H1 (cell line): ENCODE data around the gene WDR75. TPM values are rescaled to one million over a fixed set of nuclear protein-coding genes. Genes with fewer than 3 reads are reported as not detected.

Experiments used
- CTCF ChIA-PET: fragments of 300-600 bp; sonication (Branson Sonifier 250); formaldehyde crosslinking; loops from one replicate; lab custom pipeline; 2021; ENCODE audit not compliant: partially characterized antibody; lab: Charles Lee
- POLR2A ChIA-PET: fragments of 300-600 bp; sonication (Branson Sonifier 250); formaldehyde crosslinking; loops from one replicate; lab custom pipeline; 2021; ENCODE audit warnings: inconsistent platforms; ENCODE audit not compliant: partially characterized antibody; lab: Charles Lee
- DNase-seq, 2 experiments: peaks; one replicate each; pipeline versions ENCODE4 v3.0.0 to v3.0.0-alpha.2; 2010 to 2022; ENCODE audit warnings: low spot score in 2 of 2, low read depth in 1 of 2, mixed read lengths in 1 of 2
- FAIRE-seq: peaks from 2 replicates; lab custom pipeline; 2011; peaks lifted over from hg19 to GRCh38; lab: Jason Lieb, UNC
- H2AFZ ChIP-seq: 2 replicates; pipeline ENCODE4 v1.8.1; 2012; ENCODE audit warnings: low read length, inconsistent platforms
- H2AK5ac ChIP-seq: 2 replicates; pipeline ENCODE4 v1.6.1; 2013; ENCODE audit warnings: low read depth, low read length
- H2BK120ac ChIP-seq: replicated peaks from 2 replicates; pipeline ENCODE3; 2013; ENCODE audit warnings: low read depth, low read length, inconsistent platforms
- H2BK12ac ChIP-seq: 2 replicates; pipeline ENCODE4 v1.6.1; 2013; ENCODE audit warnings: low read depth, low read length
- H2BK15ac ChIP-seq: 2 replicates; pipeline ENCODE4 v1.6.1; 2013; ENCODE audit warnings: low read length
- H2BK20ac ChIP-seq: 2 replicates; pipeline ENCODE4 v1.6.1; 2013; ENCODE audit warnings: low read length
- H2BK5ac ChIP-seq: 2 replicates; pipeline ENCODE4 v1.6.1; 2013; ENCODE audit warnings: low read depth, low read length
- H3K14ac ChIP-seq: 2 replicates; pipeline ENCODE4 v1.6.1; 2013; ENCODE audit warnings: inconsistent platforms; ENCODE audit not compliant: insufficient read length
- H3K18ac ChIP-seq: 2 replicates; pipeline ENCODE4 v1.6.1; 2013; ENCODE audit warnings: low read length; ENCODE audit errors: extremely low read depth
- H3K23ac ChIP-seq: 2 replicates; pipeline ENCODE4 v1.6.1; 2013; ENCODE audit warnings: inconsistent platforms; ENCODE audit not compliant: insufficient read length
- H3K23me2 ChIP-seq: 2 replicates; pipeline ENCODE4 v1.6.1; 2013; ENCODE audit warnings: low read depth, low read length
- H3K27ac ChIP-seq: 2 replicates; pipeline ENCODE4 v1.6.1; 2011; ENCODE audit warnings: low read depth, low read length, inconsistent platforms
- H3K27me3 ChIP-seq, 4 experiments: replicated peaks in 1 of 4; 1 replicate in 1 of 4; 2 replicates in 3 of 4; pipeline versions ENCODE4 v1.6.1 to v1.8.1; 2011 to 2013; ENCODE audit warnings: low read length in 3 of 4, mild to moderate bottlenecking in 3 of 4, inconsistent platforms in 2 of 4, mixed read lengths in 2 of 4, moderate library complexity in 1 of 4; ENCODE audit not compliant: control insufficient read depth in 3 of 4, insufficient read depth in 3 of 4; ENCODE audit errors: extremely low read depth in 1 of 4
- H3K36me3 ChIP-seq, 4 experiments: 2 replicates each; pipeline versions ENCODE4 v1.6.1 to v1.8.1; 2011 to 2013; ENCODE audit warnings: mild to moderate bottlenecking in 4 of 4, low read length in 3 of 4, moderate library complexity in 2 of 4, control low read depth in 1 of 4, inconsistent platforms in 1 of 4; ENCODE audit not compliant: insufficient read depth in 4 of 4, control insufficient read depth in 2 of 4
- H3K4ac ChIP-seq: replicated peaks from 2 replicates; pipeline ENCODE3; 2013; ENCODE audit warnings: low read length, low read depth, mixed read lengths, inconsistent platforms; ENCODE audit not compliant: insufficient read length
- H3K4me1 ChIP-seq, 4 experiments: replicated peaks in 1 of 4; 1 replicate in 1 of 4; 2 replicates in 3 of 4; pipeline versions ENCODE4 v1.6.1 to v1.8.1; 2011 to 2013; ENCODE audit warnings: low read length in 3 of 4, inconsistent platforms in 2 of 4, mixed read lengths in 1 of 4; ENCODE audit not compliant: insufficient read depth in 4 of 4, control insufficient read depth in 3 of 4
- H3K4me2 ChIP-seq, 2 experiments: 2 replicates each; pipeline versions ENCODE4 v1.6.1 to v1.8.1; 2011 to 2013; ENCODE audit warnings: low read depth in 2 of 2, low read length in 2 of 2, control low read depth in 1 of 2, inconsistent platforms in 1 of 2, mild to moderate bottlenecking in 1 of 2; ENCODE audit not compliant: insufficient read depth in 1 of 2
- H3K4me3 ChIP-seq, 4 experiments: fragments of 200-600, 300-600 bp in 1 of 4; sonication (generic), shearing (Covaris generic), sonication (Bioruptor Twin) in 1 of 4; 2 replicates each; pipeline versions ENCODE4 v1.5.1 to v1.8.1; 2011 to 2016; ENCODE audit warnings: low read length in 4 of 4, low read depth in 3 of 4, control low read depth in 2 of 4, inconsistent platforms in 2 of 4, mild to moderate bottlenecking in 2 of 4, mixed read lengths in 1 of 4, moderate library complexity in 1 of 4; ENCODE audit not compliant: insufficient read depth in 2 of 4; ENCODE audit errors: extremely low read depth in 1 of 4
- H3K56ac ChIP-seq: replicated peaks from 2 replicates; pipeline ENCODE3; 2013; ENCODE audit warnings: low read depth, mild to moderate bottlenecking, mixed read lengths, low read length, inconsistent platforms; ENCODE audit not compliant: insufficient read length
- H3K79me1 ChIP-seq: 2 replicates; pipeline ENCODE4 v1.6.1; 2013; ENCODE audit warnings: low read depth, low read length, control low read depth
- H3K79me2 ChIP-seq, 2 experiments: 2 replicates each; pipeline versions ENCODE4 v1.6.1 to v1.8.1; 2012 to 2013; ENCODE audit warnings: low read length in 2 of 2, mild to moderate bottlenecking in 2 of 2, inconsistent platforms in 1 of 2; ENCODE audit not compliant: insufficient read depth in 2 of 2, control insufficient read depth in 1 of 2
- H3K9ac ChIP-seq, 4 experiments: replicated peaks in 1 of 4; 1 replicate in 1 of 4; 2 replicates in 3 of 4; pipeline versions ENCODE4 v1.6.1 to v1.8.1; 2011 to 2013; ENCODE audit warnings: low read depth in 3 of 4, low read length in 3 of 4, control low read depth in 2 of 4, mild to moderate bottlenecking in 2 of 4, moderate library complexity in 2 of 4, inconsistent platforms in 1 of 4; ENCODE audit errors: extremely low read depth in 1 of 4
- H3K9me3 ChIP-seq, 2 experiments: 2 replicates each; pipeline versions ENCODE4 v1.6.1 to v1.8.1; 2012 to 2013; ENCODE audit warnings: mild to moderate bottlenecking in 2 of 2, moderate library complexity in 2 of 2, control low read depth in 1 of 2, inconsistent platforms in 1 of 2, low read depth in 1 of 2, low read length in 1 of 2, mixed read lengths in 1 of 2; ENCODE audit not compliant: insufficient read depth in 2 of 2
- H4K20me1 ChIP-seq, 2 experiments: replicated peaks in 1 of 2; 2 replicates each; pipeline versions ENCODE3 to v1.8.1; 2011 to 2013; ENCODE audit warnings: inconsistent platforms in 2 of 2, low read length in 2 of 2, mild to moderate bottlenecking in 1 of 2; ENCODE audit not compliant: insufficient read depth in 2 of 2, control insufficient read depth in 1 of 2
- H4K5ac ChIP-seq: 2 replicates; pipeline ENCODE4 v1.6.1; 2013; ENCODE audit warnings: low read length, low read depth, mixed read lengths, inconsistent platforms; ENCODE audit not compliant: insufficient read length
- H4K8ac ChIP-seq: 2 replicates; pipeline ENCODE4 v1.8.0; 2013; ENCODE audit warnings: mild to moderate bottlenecking, moderate library complexity, low read length, inconsistent platforms; ENCODE audit not compliant: insufficient read depth; ENCODE audit errors: extremely low read depth
- H4K91ac ChIP-seq: replicated peaks from 2 replicates; pipeline ENCODE3; 2013; ENCODE audit warnings: low read length, mixed read lengths, inconsistent platforms; ENCODE audit not compliant: insufficient read length
- ATF2 ChIP-seq: IDR thresholded peaks from 2 replicates; pipeline ENCODE4 v1.6.1; 2012; ENCODE audit warnings: low read length, inconsistent platforms
- ATF3 ChIP-seq: IDR thresholded peaks from 2 replicates; pipeline ENCODE4 v1.6.1; 2011; ENCODE audit warnings: low read depth, mild to moderate bottlenecking, low read length; ENCODE audit not compliant: insufficient read depth
- JUN ChIP-seq: IDR thresholded peaks from 2 replicates; pipeline ENCODE4 v1.6.1; 2011; ENCODE audit warnings: low read depth, mild to moderate bottlenecking, improper control_type of control experiment, low read length
- SIN3A ChIP-seq, 2 experiments: IDR thresholded peaks in 1 of 2; conservative IDR thresholded peaks in 1 of 2; 2 replicates each; pipeline ENCODE4 v1.6.1; 2011 to 2012; ENCODE audit warnings: low read length in 2 of 2, improper control_type of control experiment in 1 of 2, low read depth in 1 of 2, mild to moderate bottlenecking in 1 of 2
- SIX5 ChIP-seq: IDR thresholded peaks from 2 replicates; pipeline ENCODE4 v1.6.1; 2011; ENCODE audit warnings: mild to moderate bottlenecking, low read depth, low read length
- TBP ChIP-seq: IDR thresholded peaks from 2 replicates; pipeline ENCODE4 v1.6.1; 2011; ENCODE audit warnings: low read depth, low read length, improper control_type of control experiment
- WGBS, 2 experiments: shearing (Covaris generic) in 1 of 2; methylation state at CpG; one replicate each; pipeline versions ENCODE4 v1.1.6 to v1.1.7; 2013 to 2015; ENCODE audit warnings: low lambda C conversion rate in 2 of 2, mixed read lengths in 2 of 2, inconsistent platforms in 1 of 2, low coverage in 1 of 2, missing lambda C conversion rate in 1 of 2; ENCODE audit not compliant: insufficient replicate concordance in 2 of 2, insufficient coverage in 1 of 2, insufficient read length in 1 of 2; ENCODE audit errors: extremely low coverage in 1 of 2, missing lambda C conversion rate in 1 of 2; 5-methylcytosine and 5-hydroxymethylcytosine counted together
- polyA plus RNA-seq, 7 experiments: library from polyadenylated mRNA; depleted of rRNA in 3 of 7; stranded (reverse) in 5 of 7; unstranded in 2 of 7; fragments of >200 nt in 5 of 7; fragments of 200-250 nt in 2 of 7; gene quantifications; 1 replicate in 5 of 7; 2 replicates in 1 of 7; 4 replicates in 1 of 7; pipeline versions ENCODE4 v1.2.1 to v1.2.3, GENCODE V29; 2011 to 2013; ENCODE audit warnings: missing spikeins in 2 of 7, mixed read lengths in 2 of 7
- total RNA-seq: library from RNA; stranded (reverse); fragmentation: NEBNext Ultra II Directional; extraction: Animal tissue kit (Norgen Biotek cat#: 25700); gene quantifications from 2 replicates; pipeline ENCODE4 v1.2.1, GENCODE V29; 2021

WDR75 gene
- total and polyA plus RNA-seq, 2 of the 8 experiments (the other 6 are each of a cell fraction or from before 2014, with no cell fraction given), result 26.9 to 77.1 TPM

GRCh38 chr2:189511210-189511959 is 70.1 kb downstream of the WDR75 start:
- Histone ChIP-seq H3K4me3 (no peak overlapping the region), H2BK12ac (no peak overlapping the region), H2BK20ac (no peak overlapping the region), H3K9ac (no peak overlapping the region), H4K20me1 (no peaks in the 10 kb centered on the region), H3K27me3 (no peaks in the 10 kb centered on the region), H4K5ac (no peak overlapping the region), H3K9me3 (no peaks in the 10 kb centered on the region; a peak in 1 of 4 replicates), H4K8ac (no peak overlapping the region), H3K18ac (no peak overlapping the region), H3K14ac (no peak overlapping the region), H4K91ac (no peak overlapping the region), H2AFZ (no peak overlapping the region), H2AK5ac (no peak overlapping the region), H3K23me2 (no peaks in the 10 kb centered on the region), H2BK120ac (no peak overlapping the region), H2BK5ac (no peak overlapping the region), H2BK15ac (no peak overlapping the region), H3K4me1 (no peaks in the 10 kb centered on the region), H3K79me2 (no peaks in the 10 kb centered on the region), H3K4ac (no peak overlapping the region), H3K27ac (no peak overlapping the region), H3K36me3 (no peaks in the 10 kb centered on the region), H3K56ac (no peak overlapping the region), H3K23ac (no peak overlapping the region), H3K4me2 (no peak overlapping the region), H3K79me1 (no peaks in the 10 kb centered on the region)
- FAIRE-seq (no peak), DNase-seq (no peak)
- WGBS, 2 experiments, result 98% methylated on average over 2 of the region's 2 CpGs; no CpG with 5 or more reads in 1 of the 2 experiments
- POLR2A ChIA-PET, result no interaction called here
- CTCF ChIA-PET, result no interaction called here
- no peak for TF ChIP-seq TBP
- no peak for TF ChIP-seq JUN
- TF ChIP-seq ATF3, result no peak
- no peak for TF ChIP-seq ATF2
- no peak for TF ChIP-seq SIN3A (conservative IDR thresholded peaks at IDR 0.05 in 1 of 2, IDR thresholded peaks at IDR 0.05 in 1 of 2; ENCODE audit: low read depth in 1 of 2, low read length in 2 of 2)
- no peak for TF ChIP-seq SIX5
